Epidermal melanocyte (primary cell): ENCODE results near the gene HMGB3.
"Not testable (repeated sequence)": the region's sequence is repeated elsewhere in the genome, so short reads cannot be mapped to it uniquely, and the experiment has no call there.

Experiments
- DNase-seq: peaks from one replicate; pipeline ENCODE4 v3.0.0; 2011; ENCODE audit warnings: low spot score; ENCODE audit not compliant: insufficient read length

The HMGB3 gene

GRCh38 chrX:150977411-150978162 is 5.5 kb upstream of the HMGB3 start:
- no peak for DNase-seq

DNA sequence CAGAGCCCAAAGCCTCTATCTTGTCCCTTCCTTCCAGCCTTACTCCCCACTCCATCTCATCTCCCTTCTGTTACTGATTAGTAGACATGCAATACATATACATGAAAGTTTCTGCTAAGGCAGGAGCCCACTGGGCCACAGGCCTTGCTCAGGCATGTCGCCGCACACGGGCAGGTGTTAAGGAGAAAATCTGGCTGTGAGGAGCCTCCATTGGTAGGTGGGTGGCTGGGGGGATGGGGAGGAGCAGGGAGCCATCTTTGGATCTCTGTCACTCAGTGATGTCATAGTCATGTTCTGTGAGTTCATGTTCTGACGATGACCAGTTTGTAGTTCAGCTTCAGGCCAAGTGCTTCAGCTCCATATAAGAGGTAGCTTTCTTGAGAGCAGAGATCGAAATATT is 2.9 kb upstream of the HMGB3 start:
- no peak for DNase-seq

DNA sequence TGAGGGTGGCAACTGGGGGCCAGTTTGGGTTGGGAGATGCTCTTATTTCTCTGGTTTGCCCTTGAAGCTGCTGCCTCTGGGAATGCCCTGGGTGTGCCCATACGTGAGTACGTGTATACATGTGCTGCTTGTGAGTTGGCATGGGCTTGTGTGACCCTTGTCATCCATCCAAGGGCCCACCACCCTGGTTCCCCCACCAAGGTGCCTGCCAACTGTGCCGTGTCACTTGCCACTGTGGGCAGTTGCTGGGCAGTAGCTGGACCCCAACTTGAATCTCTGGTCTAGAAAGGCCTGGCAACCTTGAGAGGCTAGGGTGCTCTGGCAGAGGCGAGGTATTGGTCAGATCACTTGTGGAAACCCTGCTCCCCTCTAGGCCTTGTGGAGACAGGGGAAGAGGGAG is 2.4 kb upstream of the HMGB3 start:
- no peak for DNase-seq

DNA sequence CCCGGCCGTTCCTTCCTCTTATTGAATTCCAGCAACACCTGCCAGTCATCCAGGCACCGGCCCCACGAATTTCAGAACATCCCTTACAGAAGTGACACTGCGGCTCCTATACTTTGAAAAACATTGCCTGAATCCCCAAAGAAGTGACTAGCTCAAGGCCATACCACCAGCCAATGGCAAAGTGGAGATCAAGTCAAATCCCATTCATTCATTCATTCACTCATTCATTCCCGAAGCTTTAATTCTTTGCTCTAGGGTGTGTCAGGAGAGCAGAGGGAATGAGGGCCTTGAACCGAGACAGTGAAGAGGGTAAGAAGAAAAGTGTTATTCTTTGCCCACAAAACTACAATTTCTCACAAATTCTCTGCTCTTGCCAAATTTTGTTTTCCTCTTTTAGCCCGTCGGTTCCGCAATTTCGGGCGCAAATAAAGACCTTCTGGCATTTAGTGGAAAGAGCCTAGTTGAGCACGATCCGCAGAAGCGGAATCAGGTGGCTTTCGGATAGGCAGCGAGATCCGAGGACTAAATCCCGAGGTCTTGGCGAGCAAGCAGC is 824 bp upstream of the HMGB3 start:
- DNase-seq, result no peak

GRCh38 chrX:150983521-150984168 is 510 bp downstream of the HMGB3 start:
- DNase-seq, result no peak

DNA sequence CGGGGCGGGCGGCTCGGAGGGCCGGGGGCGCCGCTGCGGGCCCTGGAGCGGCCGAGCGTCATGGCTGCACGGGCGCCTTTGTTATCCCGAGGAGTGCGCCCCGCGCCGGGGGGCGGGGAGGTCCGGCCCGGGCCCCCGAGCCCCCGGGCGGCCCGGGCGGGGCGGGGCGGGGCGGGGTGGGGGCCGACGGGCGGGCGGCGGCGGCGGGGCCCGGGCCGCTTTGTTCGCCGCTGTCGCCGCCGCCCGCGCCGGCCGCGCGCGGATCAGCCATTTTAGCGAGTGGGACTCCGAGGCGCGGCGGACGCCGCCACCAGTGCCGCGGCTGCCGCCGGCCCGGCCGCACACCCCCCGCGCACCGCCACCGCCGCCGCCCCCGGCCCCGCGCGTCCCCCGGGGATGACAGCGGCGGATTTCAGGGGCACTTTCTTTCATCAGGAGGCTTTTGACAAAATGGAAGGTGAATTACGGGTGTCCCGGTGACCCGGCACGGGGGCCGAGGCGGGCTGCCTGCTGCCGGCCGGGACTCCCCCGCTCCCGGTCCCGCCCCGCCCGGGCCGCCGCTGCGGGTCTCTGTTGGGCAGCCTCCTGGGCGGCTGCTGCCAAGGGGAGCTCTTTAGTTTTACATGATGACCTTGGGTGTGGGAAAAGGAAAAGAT is 1.2 kb downstream of the HMGB3 start:
- DNase-seq, result no peak

DNA sequence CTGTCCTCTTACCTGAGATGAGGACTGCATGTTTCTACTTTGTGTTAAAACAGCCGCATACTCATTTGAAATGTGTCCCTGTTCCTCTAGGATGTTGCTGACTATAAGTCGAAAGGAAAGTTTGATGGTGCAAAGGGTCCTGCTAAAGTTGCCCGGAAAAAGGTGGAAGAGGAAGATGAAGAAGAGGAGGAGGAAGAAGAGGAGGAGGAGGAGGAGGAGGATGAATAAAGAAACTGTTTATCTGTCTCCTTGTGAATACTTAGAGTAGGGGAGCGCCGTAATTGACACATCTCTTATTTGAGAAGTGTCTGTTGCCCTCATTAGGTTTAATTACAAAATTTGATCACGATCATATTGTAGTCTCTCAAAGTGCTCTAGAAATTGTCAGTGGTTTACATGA is 4.6 kb downstream of the HMGB3 start:
- not testable (repeated sequence) for DNase-seq

GRCh38 chrX:150989420-150989819 is 6.3 kb downstream of the HMGB3 start:
- DNase-seq, result no peak

DNA sequence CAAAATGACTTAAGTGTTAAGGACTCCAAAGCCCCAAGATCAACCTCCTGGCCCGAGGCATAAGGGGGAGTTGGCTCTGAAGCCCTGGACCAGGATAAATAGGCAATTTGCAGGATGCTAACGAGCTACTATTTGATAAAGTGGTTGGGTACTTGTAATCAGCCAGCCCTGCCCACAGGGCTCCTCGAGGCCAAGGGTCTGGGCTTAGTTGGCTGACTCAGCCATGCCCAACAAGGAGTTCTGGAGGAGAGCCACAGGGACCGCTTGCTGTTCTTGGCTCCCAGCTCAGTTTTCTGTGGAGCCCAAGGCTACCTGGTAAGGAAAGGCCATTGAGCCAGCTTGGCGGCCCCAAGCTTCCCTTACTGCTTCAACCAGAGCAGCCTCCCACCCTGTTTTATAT is 7.8 kb downstream of the HMGB3 start:
- DNase-seq, result no peak

- no peak for DNase-seq
These were observed 17.8 kb downstream of the HMGB3 start for GRCh38 chrX:151000861-151001331.

GRCh38 chrX:151004085-151004484 is 20.9 kb downstream of the HMGB3 start:
- DNase-seq, result no peak

DNA sequence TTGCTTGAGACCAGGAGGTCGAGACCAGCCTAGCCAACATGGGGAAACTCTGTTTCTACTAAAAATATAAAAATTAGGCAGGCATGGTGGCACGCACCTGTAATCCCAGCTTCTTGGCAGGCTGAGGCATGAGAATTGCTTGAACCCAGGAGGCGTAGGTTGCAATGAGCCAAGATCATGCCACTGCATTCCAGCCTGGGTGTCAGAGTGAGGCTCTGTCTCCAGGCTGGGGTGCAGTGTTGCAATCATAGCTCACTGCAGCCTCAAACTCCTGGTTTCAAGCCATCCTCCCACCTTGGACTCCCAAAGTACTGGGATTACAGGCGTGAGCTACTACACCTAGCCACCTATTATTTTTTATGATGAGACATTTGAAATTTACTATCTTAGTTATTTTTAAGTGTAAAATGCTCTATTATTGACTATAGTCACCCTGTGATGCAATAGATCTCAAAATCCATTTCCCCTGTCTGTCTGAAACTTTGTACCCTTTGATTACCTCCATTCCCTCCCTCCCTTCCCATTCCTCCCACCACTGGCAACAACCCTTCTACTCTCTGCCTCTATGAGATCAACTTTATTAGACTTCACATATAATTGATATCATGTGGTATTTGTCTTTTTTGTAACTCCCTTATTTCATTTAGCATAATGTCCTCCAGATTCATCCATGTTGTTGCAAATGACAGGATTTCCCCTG is 23.4 kb downstream of the HMGB3 start:
- no peak for DNase-seq

DNA sequence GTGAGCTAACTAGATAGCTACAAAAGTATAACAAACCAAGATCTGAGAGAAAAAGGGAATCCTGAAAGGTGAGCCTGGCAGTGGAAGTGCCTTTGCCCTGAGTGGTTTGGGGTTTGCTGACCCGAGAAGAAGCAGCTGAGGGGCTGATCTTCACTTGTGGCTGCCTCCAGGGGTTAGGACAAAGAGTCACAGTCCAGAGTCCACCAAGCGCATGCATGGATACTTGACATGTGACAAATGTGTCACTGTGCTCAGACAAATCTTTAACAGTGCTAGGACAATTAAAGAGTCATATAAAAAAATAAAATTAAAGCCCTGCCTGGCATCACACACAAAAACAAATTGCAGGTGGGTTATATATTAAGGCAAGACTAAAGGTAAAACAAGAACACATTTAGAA is 26.4 kb downstream of the HMGB3 start:
- DNase-seq, result no peak

DNA sequence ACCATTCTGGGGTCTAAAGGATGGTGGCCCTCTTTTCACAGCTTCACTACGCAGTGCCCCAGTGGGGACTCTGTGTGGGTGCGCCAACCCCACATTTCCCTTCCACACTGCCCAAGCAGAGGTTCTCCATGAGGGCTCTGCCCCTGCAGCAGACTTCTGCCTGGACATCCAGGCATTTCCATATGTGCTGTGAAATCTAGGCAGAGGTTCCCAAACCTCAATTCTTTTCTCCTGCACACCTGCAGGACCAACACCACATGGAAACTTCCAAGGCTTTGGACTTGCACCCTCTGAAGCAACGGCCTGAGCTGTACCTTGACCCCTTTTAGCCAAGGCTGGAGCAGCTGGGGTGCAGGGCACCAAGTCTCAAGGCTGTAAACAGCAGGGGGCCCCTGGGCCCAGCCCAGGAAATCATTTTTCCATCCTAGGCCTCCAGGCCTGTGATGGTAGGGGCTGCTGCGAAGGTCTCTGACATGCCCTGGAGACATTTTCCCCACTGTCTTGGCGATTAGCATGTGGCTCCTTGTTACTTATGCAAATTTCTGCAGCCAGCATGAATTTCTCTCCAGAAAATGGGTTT is 30.1 kb downstream of the HMGB3 start:
- no peak for DNase-seq

- DNase-seq, result no peak
These were observed 32.5 kb downstream of the HMGB3 start for GRCh38 chrX:151015684-151016083.

- DNase-seq, result no peak
These were observed 36.7 kb downstream of the HMGB3 start for GRCh38 chrX:151019856-151020255.

DNA sequence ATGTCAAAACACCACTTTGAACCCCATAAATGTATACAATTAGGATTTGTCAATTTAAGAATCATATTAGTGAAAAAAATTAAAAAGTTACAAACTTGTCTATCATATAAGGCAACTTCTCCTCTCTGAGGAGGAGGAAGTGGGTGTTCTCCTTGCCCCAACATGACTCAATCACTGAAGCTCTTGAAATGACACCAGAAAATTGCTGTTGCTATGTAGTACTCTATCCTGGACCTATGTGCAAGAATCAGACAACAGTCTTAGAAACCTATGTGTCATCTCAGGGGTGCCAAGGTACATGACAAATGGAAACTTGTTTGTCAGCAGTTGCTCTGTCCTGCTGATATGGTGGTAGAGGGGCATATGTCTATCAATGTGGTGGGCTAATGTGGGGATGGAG is 47.7 kb downstream of the HMGB3 start:
- no peak for DNase-seq

DNA sequence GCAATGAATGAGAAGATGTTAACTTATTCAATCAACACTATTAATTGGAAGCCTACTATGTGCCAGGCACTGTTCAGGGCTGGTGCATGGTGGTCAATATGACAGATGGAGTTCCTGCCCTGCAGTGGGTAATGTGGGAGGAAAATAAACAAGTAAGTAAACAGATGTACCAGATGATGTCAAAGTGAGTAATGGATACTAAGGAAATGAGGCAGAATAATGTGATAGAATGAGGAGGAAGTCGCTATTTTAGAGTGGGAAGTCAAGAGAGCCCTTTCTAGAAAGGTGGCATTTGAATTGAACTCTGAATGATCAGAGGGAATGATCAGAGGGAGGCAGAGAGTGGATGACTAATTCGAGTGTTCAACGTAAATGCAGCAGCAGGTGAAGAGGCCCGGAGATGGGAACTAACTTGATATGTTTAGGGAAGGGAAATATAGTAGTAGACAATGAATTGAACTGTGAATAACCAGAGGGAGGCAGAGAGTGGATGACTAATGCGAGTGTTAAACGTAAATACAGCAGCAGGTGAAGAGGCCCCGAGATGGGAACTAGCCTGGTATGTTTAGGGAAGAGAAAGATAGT is 48.3 kb downstream of the HMGB3 start:
- no peak for DNase-seq

DNA sequence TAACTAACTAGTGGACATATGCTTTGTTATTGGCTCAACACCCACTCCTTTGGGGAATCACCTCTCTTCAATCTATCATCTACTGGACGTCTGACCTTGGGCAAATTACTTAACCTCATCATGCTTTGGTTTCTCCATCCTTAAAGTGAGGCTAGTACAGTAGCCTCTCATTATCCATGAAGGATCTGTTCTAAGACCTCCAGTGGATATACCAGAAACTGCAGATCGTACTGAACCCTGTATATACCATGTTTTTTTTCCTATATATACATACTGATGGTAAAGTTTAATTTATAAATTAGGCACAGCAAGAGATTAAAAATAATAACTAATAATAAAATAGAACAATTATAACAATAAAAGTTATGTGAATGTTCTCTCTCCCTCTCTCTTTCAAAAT is 56.2 kb downstream of the HMGB3 start:
- no peak for DNase-seq
